GM21576 (cell line): ENCODE results near the gene CHI3L2.

Source experiments
- ATAC-seq: cut with Tn5 transposase; IDR thresholded peaks from one replicate; pipeline ENCODE4 v1.9.1; 2021; ENCODE audit warnings: mild to moderate bottlenecking, moderate library complexity; ENCODE audit not compliant: unreplicated experiment

CHI3L2 gene

GRCh38 chr1:111247125-111247838 is 19.8 kb downstream of the CHI3L2 start:
- ATAC-seq, result no peak

DNA sequence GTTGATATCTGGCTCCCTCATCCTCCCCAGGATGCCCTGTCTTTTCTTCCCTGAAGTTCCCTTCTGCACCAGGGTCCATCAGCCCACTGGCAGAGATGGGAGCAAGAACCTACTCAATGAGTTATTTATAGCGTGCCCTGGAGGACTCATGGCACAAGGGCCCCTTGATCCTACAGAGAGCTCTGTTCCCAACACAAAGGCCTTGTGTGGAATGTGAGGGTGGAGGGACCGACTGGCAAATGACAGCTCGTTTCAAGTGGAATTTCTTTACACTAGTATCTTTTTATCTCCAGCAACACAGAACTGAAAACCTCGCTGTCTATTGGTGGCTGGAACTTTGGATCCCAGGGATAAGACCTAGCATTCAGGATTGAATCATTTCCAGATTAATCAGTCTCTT is 22.4 kb downstream of the CHI3L2 start:
- ATAC-seq, result no peak

DNA sequence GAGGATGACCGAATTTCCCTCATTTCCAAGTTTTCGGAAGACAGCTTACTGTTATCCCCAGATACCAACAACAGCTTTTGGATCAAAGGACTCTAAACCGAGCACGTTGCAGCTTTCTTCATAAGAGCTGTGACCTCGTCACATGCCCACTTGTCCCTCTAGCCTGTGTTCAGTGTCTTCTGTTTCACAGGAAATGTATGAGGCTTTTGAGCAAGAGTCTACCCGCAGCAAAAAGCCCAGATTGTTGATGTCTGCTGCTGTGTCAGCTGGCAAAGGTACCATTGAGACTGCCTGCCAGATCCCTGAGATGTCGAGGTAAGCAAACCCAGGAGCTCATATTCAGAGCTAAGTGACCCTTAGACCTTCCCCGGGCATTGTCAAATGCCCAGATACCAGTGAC is 24.1 kb downstream of the CHI3L2 start:
- ATAC-seq, result no peak

- ATAC-seq, result no peak
Measured at GRCh38 chr1:111252786-111253185, 25.3 kb downstream of the CHI3L2 start.

DNA sequence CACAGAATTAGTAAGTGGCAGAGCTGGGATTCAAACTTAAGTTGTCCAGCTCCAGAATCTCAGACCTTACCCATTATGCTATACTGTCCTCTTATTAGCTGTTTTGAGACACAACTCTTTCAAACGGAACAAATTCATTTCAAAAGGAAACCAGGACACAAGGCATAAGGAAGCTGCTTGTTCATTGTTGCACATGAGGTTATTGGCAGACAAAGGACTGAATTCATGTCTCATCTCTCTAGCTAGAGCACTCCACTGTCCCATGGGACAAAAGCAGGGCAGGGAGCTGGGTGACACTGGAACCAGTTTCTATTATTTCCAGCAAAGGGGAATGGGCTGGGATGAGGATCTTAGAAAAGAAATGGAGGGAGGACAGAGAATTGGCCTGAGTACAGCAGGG is 26.4 kb downstream of the CHI3L2 start:
- no peak for ATAC-seq

DNA sequence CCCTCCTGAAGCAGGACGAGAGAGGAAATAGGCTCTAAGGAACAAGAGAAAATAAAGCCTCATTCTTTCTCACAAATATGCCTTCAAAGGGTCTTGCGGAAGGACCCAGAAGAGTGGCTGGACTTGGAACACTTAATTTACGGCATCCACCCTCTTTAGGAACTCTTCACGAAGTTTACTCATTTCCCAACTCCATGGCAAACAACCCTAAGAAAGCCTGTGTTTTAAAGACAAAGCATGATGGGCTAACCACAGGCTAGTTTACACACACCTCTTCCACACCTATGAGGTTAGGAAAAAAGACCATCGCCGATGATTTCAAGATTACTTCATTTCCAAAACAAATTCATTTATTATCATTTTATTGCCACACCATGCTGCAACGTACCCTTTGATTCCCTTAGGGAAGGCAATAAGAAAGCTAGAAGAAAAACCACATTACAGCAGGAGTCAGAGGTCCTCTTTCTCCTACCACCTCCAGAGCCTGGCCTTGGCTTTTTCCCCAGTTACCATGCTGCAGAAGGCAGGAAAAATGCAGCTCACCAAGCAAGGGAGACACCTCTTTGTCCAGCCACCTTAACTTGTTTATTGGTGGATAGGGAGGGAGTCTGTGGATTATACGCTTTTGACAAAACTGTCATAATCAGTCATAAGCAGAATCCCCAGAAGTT is 29.6 kb downstream of the CHI3L2 start:
- ATAC-seq, result no peak

DNA sequence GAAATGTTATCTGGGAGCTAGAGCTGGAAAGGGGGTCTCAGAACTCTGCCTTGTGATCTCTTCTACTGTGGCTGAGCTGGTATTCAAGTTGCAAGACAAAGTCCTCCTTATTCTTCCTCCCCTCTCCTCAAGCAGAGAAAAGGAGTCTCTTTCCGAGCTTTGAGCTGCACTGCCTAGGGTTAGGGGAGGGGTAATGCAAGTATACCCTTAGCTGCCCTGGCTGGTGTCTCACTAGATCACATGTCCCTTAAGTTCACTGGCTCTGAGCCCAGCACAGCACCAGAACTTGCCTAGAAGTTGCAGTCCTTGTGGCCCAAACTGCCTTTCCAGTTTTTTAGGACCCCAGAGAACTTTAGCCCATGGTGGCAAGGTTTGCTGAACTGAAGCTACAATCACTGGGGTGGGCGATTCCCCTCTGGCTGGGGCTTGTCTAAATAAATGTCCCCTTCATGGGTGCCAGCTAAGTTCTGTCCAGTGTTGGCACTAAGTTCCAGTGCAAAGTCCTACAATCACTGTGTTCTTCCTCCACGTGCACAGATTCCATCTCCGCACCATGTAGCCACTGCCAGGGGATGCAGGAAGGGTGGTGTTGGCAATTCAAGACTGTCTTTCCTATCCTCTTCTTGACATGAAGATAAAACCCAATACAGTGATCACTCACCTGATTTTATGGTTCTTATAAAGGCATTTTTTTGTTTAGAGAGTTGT is 40.4 kb downstream of the CHI3L2 start:
- ATAC-seq, result no peak

DNA sequence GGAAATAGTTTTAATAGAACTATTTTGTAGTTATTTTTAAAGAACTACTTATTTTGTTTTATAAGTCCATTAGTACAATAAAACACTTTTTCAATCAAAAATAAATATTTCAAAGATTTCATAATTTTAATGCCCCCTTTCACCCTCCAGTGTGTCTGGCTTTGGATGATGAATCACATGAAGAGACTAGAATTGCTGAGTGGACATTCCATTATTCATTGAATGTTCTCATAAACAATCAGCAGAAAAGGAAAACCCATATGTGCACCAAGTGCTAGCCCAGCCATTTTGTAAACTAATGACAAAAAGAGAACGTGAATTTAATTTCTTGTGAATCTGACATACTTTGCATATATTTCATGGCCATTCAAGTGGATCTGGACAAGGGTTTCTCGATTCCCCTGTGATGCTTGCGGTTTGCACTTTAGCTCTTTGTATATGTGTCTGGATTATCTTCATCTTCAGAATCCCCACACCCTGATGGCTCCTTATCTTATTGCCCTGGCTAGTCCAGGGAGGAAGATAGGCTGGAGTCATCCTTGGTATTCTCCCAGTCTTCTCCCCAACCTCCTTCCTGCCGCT is 42.4 kb downstream of the CHI3L2 start:
- ATAC-seq, result no peak

DNA sequence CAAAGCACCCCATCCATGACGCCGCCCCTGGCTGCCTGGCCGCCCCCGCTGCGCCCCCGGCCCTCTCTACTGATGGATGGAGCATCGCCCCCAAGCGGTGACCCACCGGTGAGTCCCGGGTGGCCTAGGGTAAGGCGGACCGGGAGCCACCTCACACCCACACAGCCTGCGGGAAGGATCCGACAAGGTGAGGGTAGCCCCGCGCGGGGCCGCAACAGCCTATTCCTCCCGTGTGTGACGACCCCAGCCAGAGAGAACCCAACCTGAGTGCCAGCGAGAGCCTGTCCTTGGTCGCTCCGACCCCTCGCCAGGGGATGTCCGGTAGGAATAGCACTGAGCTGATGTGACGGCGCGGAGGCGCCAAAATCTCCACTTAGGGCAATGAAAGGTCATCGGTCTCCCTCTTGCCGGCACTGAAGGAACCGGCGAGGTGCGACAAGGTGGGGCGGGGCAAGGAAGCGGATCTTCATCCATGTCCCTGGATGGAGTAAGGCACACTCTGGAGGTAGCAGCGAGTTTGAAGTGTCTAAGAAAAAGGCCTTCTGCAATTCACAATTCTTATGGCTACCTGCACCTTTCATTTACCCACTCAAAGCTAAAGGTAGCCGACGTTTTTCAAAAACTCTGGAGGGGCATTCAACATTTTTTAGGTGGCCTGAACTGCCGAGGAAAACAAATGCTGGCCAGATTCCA is 43.4 kb downstream of the CHI3L2 start:
- no peak for ATAC-seq

DNA sequence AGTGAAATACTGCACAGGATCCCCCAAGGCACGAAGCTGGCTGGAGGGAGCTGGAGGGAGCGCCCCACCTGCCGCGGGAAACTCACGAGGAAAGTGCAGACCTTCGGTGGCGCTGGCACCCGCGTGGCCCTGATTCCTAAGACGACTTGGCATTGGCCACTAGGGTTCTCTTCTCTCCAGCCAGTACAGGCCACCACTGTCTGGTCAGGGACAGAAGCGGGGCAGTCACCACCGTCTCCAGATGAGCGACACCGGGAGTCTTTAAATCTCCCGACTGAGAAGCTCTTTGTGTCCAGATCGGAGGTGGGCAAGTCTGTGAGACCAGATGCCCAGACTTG is 43.9 kb downstream of the CHI3L2 start:
- no peak for ATAC-seq

- ATAC-seq, result no peak
Measured at GRCh38 chr1:111272081-111272480, 44.6 kb downstream of the CHI3L2 start.

- ATAC-seq, result no peak
Measured at GRCh38 chr1:111274653-111275052, 47.1 kb downstream of the CHI3L2 start.

DNA sequence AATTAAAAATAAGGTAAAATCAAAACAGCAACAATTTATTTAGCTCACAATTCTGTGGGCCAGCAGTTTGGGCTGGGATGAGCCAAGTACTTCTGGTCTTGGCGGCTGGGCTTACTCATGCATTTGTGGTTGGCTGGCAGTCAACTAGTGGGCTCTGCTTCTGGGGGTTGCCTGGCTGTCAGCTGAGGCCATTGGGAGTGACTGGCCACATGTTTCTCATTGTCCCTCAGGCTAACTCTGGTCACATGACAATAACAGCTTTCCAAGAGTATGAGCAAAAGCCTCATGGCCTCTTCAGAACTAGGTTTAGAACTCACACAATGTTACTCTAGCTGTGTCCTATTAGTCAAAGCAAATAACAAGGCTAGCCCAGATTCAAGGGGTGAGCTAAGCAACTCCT is 47.6 kb downstream of the CHI3L2 start:
- no peak for ATAC-seq

DNA sequence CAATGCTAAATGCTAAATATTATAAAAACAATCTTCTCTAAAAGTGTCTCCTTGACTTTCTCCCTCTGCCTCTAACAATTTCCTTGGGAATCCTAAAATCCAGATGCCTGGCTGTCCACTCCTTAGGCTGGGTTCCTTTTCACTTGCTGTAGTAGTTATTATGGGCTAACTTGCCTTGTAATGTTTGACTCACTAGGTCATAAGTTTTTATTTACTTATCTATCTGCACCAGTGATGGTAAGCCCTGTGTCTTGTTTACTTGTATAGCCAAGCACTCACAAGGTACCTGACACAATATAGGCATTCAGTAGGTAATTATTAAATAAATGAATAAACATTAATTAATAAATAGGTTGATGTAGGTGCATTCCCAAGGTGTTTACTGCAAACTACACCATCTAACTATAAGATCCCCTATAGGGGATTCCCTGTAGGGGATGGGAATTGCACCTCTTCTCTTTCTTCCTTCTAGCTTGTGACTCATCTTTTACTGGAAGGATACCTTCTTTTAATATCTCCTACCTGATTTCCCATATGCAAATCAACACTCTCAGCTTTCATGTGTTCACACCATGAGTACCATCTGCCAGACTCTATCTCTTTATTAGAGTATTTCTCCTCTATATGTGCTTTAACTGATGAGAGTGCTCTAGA is 48.4 kb downstream of the CHI3L2 start:
- no peak for ATAC-seq

DNA sequence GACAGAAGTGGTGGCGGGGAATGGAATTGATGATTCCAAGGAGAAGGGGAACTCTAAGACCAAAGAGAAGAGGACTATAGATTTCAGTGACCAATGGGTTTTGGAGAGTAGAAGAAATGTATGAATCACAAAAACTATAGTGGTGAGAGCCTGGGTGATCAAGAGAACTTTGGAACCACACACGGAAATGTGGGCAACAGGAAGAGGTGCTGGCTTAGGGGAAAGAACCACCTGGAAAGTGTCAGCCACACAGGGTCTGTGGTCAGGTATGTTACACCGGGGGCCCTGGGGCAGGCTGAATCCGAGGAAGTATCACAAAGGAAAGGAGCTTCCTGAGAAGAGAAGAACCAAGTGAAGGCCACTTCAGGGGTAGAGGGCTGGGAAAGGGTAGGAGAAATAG is 51.6 kb downstream of the CHI3L2 start:
- ATAC-seq, result no peak

GRCh38 chr1:111280267-111280666 is 52.8 kb downstream of the CHI3L2 start:
- no peak for ATAC-seq

GRCh38 chr1:111281411-111281810 is 53.9 kb downstream of the CHI3L2 start:
- ATAC-seq, result no peak

DNA sequence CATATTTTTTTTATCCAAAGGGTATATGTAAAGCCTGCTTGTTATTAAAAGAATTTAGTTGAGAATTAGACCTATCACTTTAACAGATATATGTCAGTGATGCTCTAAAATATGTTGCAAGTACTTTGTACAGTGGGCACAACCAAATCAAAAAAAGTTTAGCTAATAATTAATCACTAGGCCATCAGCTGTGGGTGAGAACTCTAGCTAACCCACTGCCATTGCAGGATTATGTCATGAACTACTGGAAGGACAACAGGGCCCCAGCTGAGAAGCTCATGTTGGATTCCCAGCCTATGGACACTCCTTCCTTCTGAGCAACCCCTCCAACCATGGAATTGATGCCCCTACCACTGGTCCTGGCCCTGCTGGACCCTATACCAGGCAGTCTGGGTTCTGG is 56.3 kb downstream of the CHI3L2 start:
- ATAC-seq, result no peak

DNA sequence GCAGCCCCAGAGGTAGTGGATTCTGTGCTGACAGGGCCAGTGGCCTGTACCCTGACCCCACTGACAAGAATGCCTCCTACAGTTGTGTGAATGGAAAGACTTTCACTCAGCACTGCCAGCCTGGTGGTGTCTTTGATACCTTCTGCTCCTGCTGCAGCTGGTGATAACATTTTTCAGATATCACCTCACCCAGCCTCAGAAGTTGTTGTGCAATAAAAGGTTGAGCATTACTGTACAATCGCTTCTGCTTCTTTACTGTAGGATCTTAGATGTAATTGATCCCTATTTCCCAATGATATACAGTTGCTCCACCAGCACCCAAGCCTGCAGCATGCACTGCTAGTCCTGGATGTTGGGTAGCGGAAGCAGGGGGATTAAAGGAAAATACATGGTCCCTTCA is 58.4 kb downstream of the CHI3L2 start:
- ATAC-seq, result no peak

DNA sequence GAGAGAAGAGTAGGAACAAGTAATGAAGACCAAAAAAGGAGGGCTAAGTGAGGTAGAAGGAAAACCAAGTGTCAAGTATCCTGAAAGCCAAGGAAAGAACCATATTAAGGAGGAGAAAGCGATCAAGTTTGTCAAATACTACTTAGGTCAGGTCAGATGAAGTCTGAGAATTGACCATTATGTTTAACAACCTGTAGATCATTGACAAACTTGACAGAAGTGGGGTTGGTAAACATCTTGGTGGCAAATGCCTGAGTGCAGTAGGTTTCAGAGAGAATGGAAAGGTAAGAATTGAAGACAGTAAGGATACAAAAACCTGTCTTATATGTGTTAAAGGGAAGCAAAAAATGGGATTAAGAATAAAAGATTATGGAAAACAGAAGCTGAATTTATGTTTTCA is 59.4 kb downstream of the CHI3L2 start:
- no peak for ATAC-seq

GRCh38 chr1:111289371-111289770 is 61.9 kb downstream of the CHI3L2 start:
- no peak for ATAC-seq
